ENCODE data around the gene ATG101. TPM values are rescaled to one million over a fixed set of nuclear protein-coding genes. Genes with fewer than 3 reads are reported as not detected.

The ATG101 gene
- total and polyA plus RNA-seq, 2 of the 13 experiments (the other 11 are each of a cell fraction or from before 2014, with no cell fraction given): 58.2 to 67.7 TPM

- TF ChIP-seq PCBP1 (IDR thresholded peaks at IDR 0.05; ENCODE audit: borderline replicate concordance, low read depth, low read length): 0 out of 2 replicates have a peak, but pooled peaks have one; percentile 90
- TF ChIP-seq TCF7L2 (IDR thresholded peaks at IDR 0.05; ENCODE audit: low read depth, low read length): no peak
- no peak for TF ChIP-seq ZXDC (CRISPR knock-in tag; IDR thresholded peaks at IDR 0.05)
- peak in 1 of 2 experiments; percentile 73; a peak in 2 of 4 replicates for TF ChIP-seq KLF16 (CRISPR knock-in tag; IDR thresholded peaks at IDR 0.05)
- no peak for TF ChIP-seq ZNF276 (CRISPR knock-in tag; IDR thresholded peaks at IDR 0.05; ENCODE audit: low read depth)
- TF ChIP-seq THAP11 (CRISPR knock-in tag; IDR thresholded peaks at IDR 0.05): peak; percentile 93
- TF ChIP-seq ZNF251 (CRISPR knock-in tag; IDR thresholded peaks at IDR 0.05): no peak
- TF ChIP-seq EZH2 (conservative IDR thresholded peaks at IDR 0.05; ENCODE audit: low read depth, low read length): no peak
- TF ChIP-seq MZF1 (CRISPR knock-in tag; IDR thresholded peaks at IDR 0.05; ENCODE audit: borderline replicate concordance): peak; percentile 15; the same call in 1 of the 2 replicates
- TF ChIP-seq MXD1 (CRISPR knock-in tag; IDR thresholded peaks at IDR 0.05): peak; percentile 73; the same call in 1 of the 2 replicates
- TF ChIP-seq ZZZ3 (CRISPR knock-in tag; IDR thresholded peaks at IDR 0.05; ENCODE audit: borderline replicate concordance): peak; percentile 89; the same call in 1 of the 2 replicates
- TF ChIP-seq XBP1 (CRISPR knock-in tag; IDR thresholded peaks at IDR 0.05): no peak
- 0 out of 2 replicates have a peak, but pooled peaks have one; percentile 50 for TF ChIP-seq TP53 (CRISPR knock-in tag; conservative IDR thresholded peaks at IDR 0.05)
- no peak for TF ChIP-seq NFYB (CRISPR knock-in tag; IDR thresholded peaks at IDR 0.05)
- 0 out of 2 replicates have a peak, but pooled peaks have one; percentile 73 for TF ChIP-seq MAF1 (CRISPR knock-in tag; IDR thresholded peaks at IDR 0.05; ENCODE audit: borderline replicate concordance)
- no peak for TF ChIP-seq ELK4 (CRISPR knock-in tag; IDR thresholded peaks at IDR 0.05; ENCODE audit: borderline replicate concordance)
- no peak for TF ChIP-seq CBX2 (IDR thresholded peaks at IDR 0.05; ENCODE audit: low read depth, low read length)
- no peak for TF ChIP-seq CBX2 (CRISPR knock-in tag; IDR thresholded peaks at IDR 0.05; ENCODE audit: low read depth)
- peak; percentile 68; the same call in 1 of the 2 replicates for TF ChIP-seq TFDP1 (CRISPR knock-in tag; IDR thresholded peaks at IDR 0.05; ENCODE audit: borderline replicate concordance)
- TF ChIP-seq PAWR (CRISPR knock-in tag; IDR thresholded peaks at IDR 0.05; ENCODE audit: borderline replicate concordance): no peak
Observed at GRCh38 chr12:52069327-52070184, at the start of gene ATG101 (continued).

Measured in HepG2 (cell line).